Measurements from ENCODE around the gene JTB.

DNA sequence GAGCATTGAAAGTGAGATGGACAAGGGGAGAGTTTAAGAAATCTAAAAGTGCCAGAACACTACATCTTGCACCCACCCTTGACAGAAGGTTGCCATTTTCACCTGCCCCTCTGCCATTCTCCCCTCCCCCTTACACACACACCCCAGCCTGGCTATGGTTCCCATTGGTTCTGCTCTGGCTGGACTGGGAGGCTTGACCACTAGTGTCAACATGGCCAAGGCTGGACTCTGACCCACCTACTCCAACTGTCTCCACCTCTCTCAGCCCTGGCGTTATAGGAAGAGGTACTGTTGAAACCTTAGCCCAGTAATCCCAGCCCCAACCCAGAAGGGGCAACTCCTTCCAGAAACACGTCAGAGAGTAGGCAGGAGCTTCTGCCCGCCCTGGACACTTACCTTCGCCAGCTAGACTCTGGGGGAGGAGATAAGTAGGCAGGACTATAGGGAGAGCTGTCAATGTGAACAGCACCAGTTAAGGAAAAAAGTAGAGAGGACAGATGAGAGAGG, 23.6 kb downstream of the JTB start:
- TF ChIP-seq, protein P1, sequence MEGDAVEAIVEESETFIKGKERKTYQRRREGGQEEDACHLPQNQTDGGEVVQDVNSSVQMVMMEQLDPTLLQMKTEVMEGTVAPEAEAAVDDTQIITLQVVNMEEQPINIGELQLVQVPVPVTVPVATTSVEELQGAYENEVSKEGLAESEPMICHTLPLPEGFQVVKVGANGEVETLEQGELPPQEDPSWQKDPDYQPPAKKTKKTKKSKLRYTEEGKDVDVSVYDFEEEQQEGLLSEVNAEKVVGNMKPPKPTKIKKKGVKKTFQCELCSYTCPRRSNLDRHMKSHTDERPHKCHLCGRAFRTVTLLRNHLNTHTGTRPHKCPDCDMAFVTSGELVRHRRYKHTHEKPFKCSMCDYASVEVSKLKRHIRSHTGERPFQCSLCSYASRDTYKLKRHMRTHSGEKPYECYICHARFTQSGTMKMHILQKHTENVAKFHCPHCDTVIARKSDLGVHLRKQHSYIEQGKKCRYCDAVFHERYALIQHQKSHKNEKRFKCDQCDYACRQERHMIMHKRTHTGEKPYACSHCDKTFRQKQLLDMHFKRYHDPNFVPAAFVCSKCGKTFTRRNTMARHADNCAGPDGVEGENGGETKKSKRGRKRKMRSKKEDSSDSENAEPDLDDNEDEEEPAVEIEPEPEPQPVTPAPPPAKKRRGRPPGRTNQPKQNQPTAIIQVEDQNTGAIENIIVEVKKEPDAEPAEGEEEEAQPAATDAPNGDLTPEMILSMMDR (IDR thresholded peaks at IDR 0.05; ENCODE audit: borderline replicate concordance, extremely low read depth, low read length, poor library complexity, severe bottlenecking): no peak
- TF ChIP-seq EZH2 (IDR thresholded peaks at IDR 0.05; ENCODE audit: borderline replicate concordance, low read depth, low read length, severe bottlenecking): no peak
